AG09309 (cell line): Measurements from ENCODE around the gene LCE3A.
"Not testable (repeated sequence)": the region's sequence is repeated elsewhere in the genome, so short reads cannot be mapped to it uniquely, and the experiment has no call there.

ENCODE experiments used
- DNase-seq: peaks from one replicate; pipeline ENCODE4 v3.0.0-alpha.2; 2010; ENCODE audit warnings: low read depth
- H3K4me3 ChIP-seq: 2 replicates; pipeline ENCODE4 v1.5.1; 2011; ENCODE audit warnings: mild to moderate bottlenecking, low read depth, low read length, moderate library complexity; ENCODE audit not compliant: control insufficient read depth
- CTCF ChIP-seq: IDR thresholded peaks from 2 replicates; pipeline ENCODE4 v1.5.1; 2011; ENCODE audit warnings: mild to moderate bottlenecking, low read depth, low read length, inconsistent platforms; ENCODE audit not compliant: insufficient read depth, control insufficient read depth; ENCODE audit errors: missing control alignments

LCE3A gene

GRCh38 chr1:152582647-152583046 is 40.3 kb downstream of the LCE3A start:
- TF ChIP-seq CTCF: no peak
- H3K4me3 ChIP-seq: no peak overlapping the region
- no peak for DNase-seq

- no peak within 1 kb of the TSS for H3K4me3 ChIP-seq
- no peak for DNase-seq
- TF ChIP-seq CTCF: no peak
Measured at GRCh38 chr1:152580433-152580832, 42.5 kb downstream of the LCE3A start, which contains the start of gene LCE3D. Gene LCE3D, minus strand, starts transcription at chr1:152580516. Its CDS starts 580 bp downstream, at chr1:152579936.

- DNase-seq, H3K4me3 ChIP-seq: not testable (repeated sequence)
Measured at GRCh38 chr1:152579526-152579925, 43.4 kb downstream of the LCE3A start.

- DNase-seq: no peak
- H3K4me3 ChIP-seq: no peak overlapping the region
- TF ChIP-seq CTCF: no peak
Measured at GRCh38 chr1:152577168-152577567, 45.7 kb downstream of the LCE3A start.
